Liver (tissue), 9 donors: ENCODE measurements around the gene FAM83G. TPM values are rescaled to one million over a fixed set of nuclear protein-coding genes. Genes with fewer than 3 reads are reported as not detected.

ENCODE experiments used
- DNase-seq: peaks from one replicate; pipeline ENCODE4 v3.0.0-alpha.2; 2017; ENCODE audit warnings: low spot score
- H3K27ac ChIP-seq, 2 donors: one replicate each; pipeline ENCODE4 v1.7.0; 2013; ENCODE audit warnings: inconsistent platforms in 2 of 2, low read length in 2 of 2, control low read depth in 1 of 2, low read depth in 1 of 2, mild to moderate bottlenecking in 1 of 2
- H3K27me3 ChIP-seq, 4 donors: one replicate each; pipeline versions ENCODE4 v1.6.1 to v1.7.0; 2013; ENCODE audit warnings: low read length in 3 of 4, inconsistent platforms in 1 of 4, mild to moderate bottlenecking in 1 of 4, moderate library complexity in 1 of 4; ENCODE audit not compliant: control insufficient read depth in 4 of 4, insufficient read depth in 4 of 4
- H3K36me3 ChIP-seq, 4 donors: one replicate each; pipeline versions ENCODE4 v1.6.1 to v1.7.0; 2013; ENCODE audit warnings: low read length in 3 of 4, mild to moderate bottlenecking in 3 of 4, low read depth in 1 of 4, moderate library complexity in 1 of 4; ENCODE audit not compliant: control insufficient read depth in 4 of 4, insufficient read depth in 3 of 4
- H3K4me1 ChIP-seq, 4 donors: one replicate each; pipeline versions ENCODE4 v1.6.1 to v1.7.0; 2013; ENCODE audit warnings: low read length in 3 of 4, mild to moderate bottlenecking in 3 of 4, moderate library complexity in 1 of 4; ENCODE audit not compliant: control insufficient read depth in 4 of 4, insufficient read depth in 4 of 4
- H3K4me3 ChIP-seq, 3 donors: one replicate each; pipeline versions ENCODE4 v1.6.1 to v1.7.0; 2013; ENCODE audit warnings: low read length in 3 of 3, control low read depth in 1 of 3, low read depth in 1 of 3, mild to moderate bottlenecking in 1 of 3
- H3K9ac ChIP-seq, 2 donors: one replicate each; pipeline ENCODE4 v1.7.0; 2013; ENCODE audit warnings: low read length in 2 of 2, mild to moderate bottlenecking in 2 of 2, moderate library complexity in 2 of 2, control low read depth in 1 of 2, low read depth in 1 of 2
- H3K9me3 ChIP-seq, 4 donors: one replicate each; pipeline versions ENCODE4 v1.6.1 to v1.7.0; 2013; ENCODE audit warnings: low read length in 3 of 4; ENCODE audit not compliant: control insufficient read depth in 4 of 4
- EGR1 ChIP-seq, 2 donors: IDR thresholded peaks; 2 replicates each; pipeline ENCODE4 v1.6.1; 2016 to 2018; ENCODE audit warnings: antibody characterized with exemption in 2 of 2, low read depth in 2 of 2
- FOXA1 ChIP-seq: IDR thresholded peaks from 2 replicates; pipeline ENCODE4 v1.6.1; 2016; ENCODE audit warnings: antibody characterized with exemption
- FOXA2 ChIP-seq: IDR thresholded peaks from 2 replicates; pipeline ENCODE4 v1.6.1; 2016; ENCODE audit warnings: antibody characterized with exemption
- GABPA ChIP-seq, 2 donors: IDR thresholded peaks in 1 of 2; conservative IDR thresholded peaks in 1 of 2; 2 replicates each; pipeline ENCODE4 v1.6.1; 2016; ENCODE audit warnings: antibody characterized with exemption in 2 of 2, mild to moderate bottlenecking in 1 of 2, moderate library complexity in 1 of 2
- HNF4A ChIP-seq, 2 donors: conservative IDR thresholded peaks; 2 replicates each; pipeline ENCODE4 v1.6.1; 2016; ENCODE audit warnings: antibody characterized with exemption in 2 of 2, mild to moderate bottlenecking in 2 of 2
- HNF4G ChIP-seq: IDR thresholded peaks from 2 replicates; pipeline ENCODE4 v1.6.1; 2016; ENCODE audit warnings: antibody characterized with exemption
- JUND ChIP-seq, 2 donors: IDR thresholded peaks; 2 replicates each; pipeline ENCODE4 v1.6.1; 2016; ENCODE audit warnings: antibody characterized with exemption in 2 of 2
- NR2F2 ChIP-seq: IDR thresholded peaks from 2 replicates; pipeline ENCODE4 v1.6.1; 2016; ENCODE audit warnings: antibody characterized with exemption
- RAD21 ChIP-seq, 2 donors: IDR thresholded peaks; 2 replicates each; pipeline ENCODE4 v1.6.1; 2016; ENCODE audit warnings: antibody characterized with exemption in 2 of 2, mild to moderate bottlenecking in 2 of 2
- RXRA ChIP-seq, 2 donors: IDR thresholded peaks; 2 replicates each; pipeline ENCODE4 v1.6.1; 2017 to 2018; ENCODE audit warnings: antibody characterized with exemption in 2 of 2, mild to moderate bottlenecking in 1 of 2
- SP1 ChIP-seq: IDR thresholded peaks from 2 replicates; pipeline ENCODE4 v1.6.1; 2018; ENCODE audit warnings: antibody characterized with exemption, mild to moderate bottlenecking
- TAF1 ChIP-seq: conservative IDR thresholded peaks from 2 replicates; pipeline ENCODE4 v1.6.1; 2016; ENCODE audit warnings: antibody characterized with exemption, mild to moderate bottlenecking
- YY1 ChIP-seq: IDR thresholded peaks from 2 replicates; pipeline ENCODE4 v1.6.1; 2016; ENCODE audit warnings: antibody characterized with exemption, mild to moderate bottlenecking
- WGBS: extraction: QIAGEN DNeasy Blood & Tissue Kit; methylation state at CpG from one replicate; pipeline ENCODE4 v1.1.7; 2013; 5-methylcytosine and 5-hydroxymethylcytosine counted together
- polyA plus RNA-seq, 2 donors: library from polyadenylated mRNA; stranded (reverse) in 1 of 2; unstranded in 1 of 2; fragments of 200-250 nt in 1 of 2; fragments of >200 nt in 1 of 2; fragmentation: Nextera tagmentation in 1 of 2; extraction: Ambion mirVana in 1 of 2; gene quantifications; one replicate each; pipeline versions ENCODE4 v1.2.1 to v1.2.3, GENCODE V29; 2013 to 2015
- total RNA-seq, 2 donors: library from RNA; depleted of rRNA; stranded (reverse); fragments of >200 nt; gene quantifications; one replicate each; pipeline ENCODE4 v1.2.3, GENCODE V29; 2014
- TF ChIP-seq, protein P1 (sequence below): IDR thresholded peaks from 2 replicates; pipeline ENCODE4 v1.6.1; 2016; ENCODE audit warnings: antibody characterized with exemption
- TF ChIP-seq, protein P2 (sequence below): IDR thresholded peaks from 2 replicates; pipeline ENCODE4 v1.6.1; 2016; ENCODE audit warnings: antibody characterized with exemption, mild to moderate bottlenecking
- TF ChIP-seq, protein P3 (sequence below): IDR thresholded peaks from 2 replicates; pipeline ENCODE4 v1.6.1; 2016; ENCODE audit warnings: antibody characterized with exemption
- TF ChIP-seq, protein P4 (sequence below): IDR thresholded peaks from 2 replicates; pipeline ENCODE4 v1.6.1; 2016; ENCODE audit warnings: antibody characterized with exemption
- TF ChIP-seq, protein P5 (sequence below): fragments of 150-350 bp; IDR thresholded peaks from 2 replicates; pipeline ENCODE4 v1.5.1; 2017; ENCODE audit warnings: improper control_type of control experiment, low read depth, low read length; ENCODE audit not compliant: missing input control
- donor health status: healthy.
- donor health status: healthy.
- donor health status: healthy.
- donor health status: healthy.
- donor health status: healthy.

FAM83G gene
- total and polyA plus RNA-seq, 4 donors, result 5.2 to 25.0 (median 11.5) TPM

DNA sequence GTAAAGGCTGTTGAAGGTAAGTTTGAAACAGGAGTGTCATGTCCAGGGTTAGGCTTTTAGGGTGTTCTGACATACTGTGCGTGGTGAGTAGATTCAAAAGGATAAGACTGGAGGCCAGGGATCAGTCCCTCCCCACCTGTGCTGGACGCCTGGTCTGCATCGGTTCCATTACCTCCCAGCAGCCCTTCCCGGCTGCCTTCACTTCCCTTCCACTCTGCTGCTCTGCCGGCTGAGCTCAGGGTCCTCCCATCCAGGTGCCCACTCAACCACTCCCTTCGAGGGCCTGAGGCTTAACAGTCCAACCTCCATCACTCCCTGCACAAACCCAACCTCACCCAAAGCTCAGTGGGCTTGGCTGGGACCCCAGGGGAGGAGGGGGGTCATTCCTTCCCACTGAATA is 56.7 kb downstream of the FAM83G start:
- Histone ChIP-seq H3K27ac (no peak overlapping the region), H3K4me3 (no peak overlapping the region), H3K9me3 (no peaks in the 10 kb centered on the region), H3K36me3 (no peaks in the 10 kb centered on the region), H3K4me1 (peaks cover 0 to 14% (median 4%) of the 10 kb centered on the region in 4 donors), H3K9ac (no peak overlapping the region), H3K27me3 (no peaks in the 10 kb centered on the region)
- no peak for DNase-seq
- 86% methylated on average over 6 of the region's 6 CpGs for WGBS
- no peak for TF ChIP-seq FOXA1
- no peak for TF ChIP-seq EGR1 (IDR thresholded peaks at IDR 0.05; ENCODE audit: low read depth in 2 of 2)
- TF ChIP-seq, protein P1, sequence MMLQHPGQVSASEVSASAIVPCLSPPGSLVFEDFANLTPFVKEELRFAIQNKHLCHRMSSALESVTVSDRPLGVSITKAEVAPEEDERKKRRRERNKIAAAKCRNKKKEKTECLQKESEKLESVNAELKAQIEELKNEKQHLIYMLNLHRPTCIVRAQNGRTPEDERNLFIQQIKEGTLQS, result no peak
- TF ChIP-seq HNF4A (conservative IDR thresholded peaks at IDR 0.05), result no peak
- TF ChIP-seq, protein P2, sequence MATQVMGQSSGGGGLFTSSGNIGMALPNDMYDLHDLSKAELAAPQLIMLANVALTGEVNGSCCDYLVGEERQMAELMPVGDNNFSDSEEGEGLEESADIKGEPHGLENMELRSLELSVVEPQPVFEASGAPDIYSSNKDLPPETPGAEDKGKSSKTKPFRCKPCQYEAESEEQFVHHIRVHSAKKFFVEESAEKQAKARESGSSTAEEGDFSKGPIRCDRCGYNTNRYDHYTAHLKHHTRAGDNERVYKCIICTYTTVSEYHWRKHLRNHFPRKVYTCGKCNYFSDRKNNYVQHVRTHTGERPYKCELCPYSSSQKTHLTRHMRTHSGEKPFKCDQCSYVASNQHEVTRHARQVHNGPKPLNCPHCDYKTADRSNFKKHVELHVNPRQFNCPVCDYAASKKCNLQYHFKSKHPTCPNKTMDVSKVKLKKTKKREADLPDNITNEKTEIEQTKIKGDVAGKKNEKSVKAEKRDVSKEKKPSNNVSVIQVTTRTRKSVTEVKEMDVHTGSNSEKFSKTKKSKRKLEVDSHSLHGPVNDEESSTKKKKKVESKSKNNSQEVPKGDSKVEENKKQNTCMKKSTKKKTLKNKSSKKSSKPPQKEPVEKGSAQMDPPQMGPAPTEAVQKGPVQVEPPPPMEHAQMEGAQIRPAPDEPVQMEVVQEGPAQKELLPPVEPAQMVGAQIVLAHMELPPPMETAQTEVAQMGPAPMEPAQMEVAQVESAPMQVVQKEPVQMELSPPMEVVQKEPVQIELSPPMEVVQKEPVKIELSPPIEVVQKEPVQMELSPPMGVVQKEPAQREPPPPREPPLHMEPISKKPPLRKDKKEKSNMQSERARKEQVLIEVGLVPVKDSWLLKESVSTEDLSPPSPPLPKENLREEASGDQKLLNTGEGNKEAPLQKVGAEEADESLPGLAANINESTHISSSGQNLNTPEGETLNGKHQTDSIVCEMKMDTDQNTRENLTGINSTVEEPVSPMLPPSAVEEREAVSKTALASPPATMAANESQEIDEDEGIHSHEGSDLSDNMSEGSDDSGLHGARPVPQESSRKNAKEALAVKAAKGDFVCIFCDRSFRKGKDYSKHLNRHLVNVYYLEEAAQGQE, result no peak
- no peak for TF ChIP-seq JUND (IDR thresholded peaks at IDR 0.05)
- TF ChIP-seq YY1, result no peak
- no peak for TF ChIP-seq SP1
- no peak for TF ChIP-seq GABPA (IDR thresholded peaks at IDR 0.05 in 1 of 2, conservative IDR thresholded peaks at IDR 0.05 in 1 of 2)
- TF ChIP-seq NR2F2, result no peak
- TF ChIP-seq HNF4G, result no peak
- TF ChIP-seq, protein P3, sequence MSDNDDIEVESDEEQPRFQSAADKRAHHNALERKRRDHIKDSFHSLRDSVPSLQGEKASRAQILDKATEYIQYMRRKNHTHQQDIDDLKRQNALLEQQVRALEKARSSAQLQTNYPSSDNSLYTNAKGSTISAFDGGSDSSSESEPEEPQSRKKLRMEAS, result no peak
- TF ChIP-seq FOXA2, result no peak
- TF ChIP-seq, protein P4, sequence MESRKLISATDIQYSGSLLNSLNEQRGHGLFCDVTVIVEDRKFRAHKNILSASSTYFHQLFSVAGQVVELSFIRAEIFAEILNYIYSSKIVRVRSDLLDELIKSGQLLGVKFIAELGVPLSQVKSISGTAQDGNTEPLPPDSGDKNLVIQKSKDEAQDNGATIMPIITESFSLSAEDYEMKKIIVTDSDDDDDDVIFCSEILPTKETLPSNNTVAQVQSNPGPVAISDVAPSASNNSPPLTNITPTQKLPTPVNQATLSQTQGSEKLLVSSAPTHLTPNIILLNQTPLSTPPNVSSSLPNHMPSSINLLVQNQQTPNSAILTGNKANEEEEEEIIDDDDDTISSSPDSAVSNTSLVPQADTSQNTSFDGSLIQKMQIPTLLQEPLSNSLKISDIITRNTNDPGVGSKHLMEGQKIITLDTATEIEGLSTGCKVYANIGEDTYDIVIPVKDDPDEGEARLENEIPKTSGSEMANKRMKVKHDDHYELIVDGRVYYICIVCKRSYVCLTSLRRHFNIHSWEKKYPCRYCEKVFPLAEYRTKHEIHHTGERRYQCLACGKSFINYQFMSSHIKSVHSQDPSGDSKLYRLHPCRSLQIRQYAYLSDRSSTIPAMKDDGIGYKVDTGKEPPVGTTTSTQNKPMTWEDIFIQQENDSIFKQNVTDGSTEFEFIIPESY, result no peak
- no peak for TF ChIP-seq RAD21 (IDR thresholded peaks at IDR 0.05)
- no peak for TF ChIP-seq RXRA (IDR thresholded peaks at IDR 0.05)
- TF ChIP-seq TAF1, result no peak
- TF ChIP-seq, protein P5, sequence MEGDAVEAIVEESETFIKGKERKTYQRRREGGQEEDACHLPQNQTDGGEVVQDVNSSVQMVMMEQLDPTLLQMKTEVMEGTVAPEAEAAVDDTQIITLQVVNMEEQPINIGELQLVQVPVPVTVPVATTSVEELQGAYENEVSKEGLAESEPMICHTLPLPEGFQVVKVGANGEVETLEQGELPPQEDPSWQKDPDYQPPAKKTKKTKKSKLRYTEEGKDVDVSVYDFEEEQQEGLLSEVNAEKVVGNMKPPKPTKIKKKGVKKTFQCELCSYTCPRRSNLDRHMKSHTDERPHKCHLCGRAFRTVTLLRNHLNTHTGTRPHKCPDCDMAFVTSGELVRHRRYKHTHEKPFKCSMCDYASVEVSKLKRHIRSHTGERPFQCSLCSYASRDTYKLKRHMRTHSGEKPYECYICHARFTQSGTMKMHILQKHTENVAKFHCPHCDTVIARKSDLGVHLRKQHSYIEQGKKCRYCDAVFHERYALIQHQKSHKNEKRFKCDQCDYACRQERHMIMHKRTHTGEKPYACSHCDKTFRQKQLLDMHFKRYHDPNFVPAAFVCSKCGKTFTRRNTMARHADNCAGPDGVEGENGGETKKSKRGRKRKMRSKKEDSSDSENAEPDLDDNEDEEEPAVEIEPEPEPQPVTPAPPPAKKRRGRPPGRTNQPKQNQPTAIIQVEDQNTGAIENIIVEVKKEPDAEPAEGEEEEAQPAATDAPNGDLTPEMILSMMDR, result no peak
